Activated T-cell treated with anti-CD3 and anti-CD28 coated beads, Interleukin-2, amount 50 U/mL, for 4 hours (primary cell): ENCODE measurements around the gene ALDH9A1. TPM values are rescaled to one million over a fixed set of nuclear protein-coding genes. Genes with fewer than 3 reads are reported as not detected.
"Not testable (repeated sequence)": the region's sequence is repeated elsewhere in the genome, so short reads cannot be mapped to it uniquely, and the experiment has no call there.

Experiments used
- ATAC-seq, 2 donors: fragments of 200-7000 bp; cut with Tn5 transposase; one replicate each; pipeline ENCODE4 v1.10.0; 2021
- DNase-seq: peaks from one replicate; pipeline ENCODE4 v3.0.0-alpha.2; 2020
- H3K27me3 Mint-ChIP-seq: one replicate; pipeline ENCODE4 v1.8.0; 2021; ENCODE audit warnings: low read depth, mixed read lengths
- H3K36me3 Mint-ChIP-seq: one replicate; pipeline ENCODE4 v1.8.0; 2022; ENCODE audit warnings: mixed read lengths; ENCODE audit not compliant: insufficient read depth
- H3K4me1 Mint-ChIP-seq: one replicate; pipeline ENCODE4 v1.8.0; 2021; ENCODE audit warnings: low read depth, mixed read lengths
- H3K4me3 Mint-ChIP-seq: one replicate; pipeline ENCODE4 v1.8.0; 2021; ENCODE audit warnings: mild to moderate bottlenecking, moderate library complexity, mixed read lengths
- H3K9me3 Mint-ChIP-seq: one replicate; pipeline ENCODE4 v1.8.0; 2021; ENCODE audit warnings: mixed read lengths
- total RNA-seq, 3 donors: library from RNA; stranded (reverse); gene quantifications; one replicate each; pipeline ENCODE4 v1.2.1, GENCODE V29; 2021

Gene ALDH9A1
- total RNA-seq, 3 donors from 2014 or later: 40.1 to 47.3 (median 42.4) TPM

GRCh38 chr1:165678509-165678908, 19.9 kb downstream of the ALDH9A1 start:
- peaks cover 45% of the 10 kb centered on the region for H3K36me3 Mint-ChIP-seq
- no peak for ATAC-seq
- no peak for DNase-seq
- H3K9me3 Mint-ChIP-seq: no peaks in the 10 kb centered on the region
- no peaks in the 10 kb centered on the region for H3K27me3 Mint-ChIP-seq
- no peak overlapping the region for H3K4me3 Mint-ChIP-seq
- peaks cover 17% of the 10 kb centered on the region for H3K4me1 Mint-ChIP-seq

- ATAC-seq: no peak
- H3K36me3 Mint-ChIP-seq: peaks cover 40% of the 10 kb centered on the region
- no peak for DNase-seq
- peaks cover 17% of the 10 kb centered on the region for H3K4me1 Mint-ChIP-seq
- no peak overlapping the region for H3K4me3 Mint-ChIP-seq
- no peaks in the 10 kb centered on the region for H3K9me3 Mint-ChIP-seq
- H3K27me3 Mint-ChIP-seq: no peaks in the 10 kb centered on the region
Observed at GRCh38 chr1:165675794-165676193, 22.6 kb downstream of the ALDH9A1 start.

GRCh38 chr1:165674599-165674998, 23.8 kb downstream of the ALDH9A1 start:
- no peaks in the 10 kb centered on the region for H3K27me3 Mint-ChIP-seq
- no peak for ATAC-seq
- DNase-seq: no peak
- H3K4me1 Mint-ChIP-seq: peaks cover 14% of the 10 kb centered on the region
- H3K36me3 Mint-ChIP-seq: peaks cover 38% of the 10 kb centered on the region
- H3K9me3 Mint-ChIP-seq: no peaks in the 10 kb centered on the region
- no peak overlapping the region for H3K4me3 Mint-ChIP-seq

- no peaks in the 10 kb centered on the region for H3K9me3 Mint-ChIP-seq
- ATAC-seq: no peak
- H3K4me3 Mint-ChIP-seq: no peak overlapping the region
- H3K36me3 Mint-ChIP-seq: peaks cover 49% of the 10 kb centered on the region
- DNase-seq: no peak
- no peaks in the 10 kb centered on the region for H3K27me3 Mint-ChIP-seq
- H3K4me1 Mint-ChIP-seq: no peaks in the 10 kb centered on the region
Observed at GRCh38 chr1:165671526-165671925, 26.8 kb downstream of the ALDH9A1 start.

GRCh38 chr1:165668184-165668583, 30.2 kb downstream of the ALDH9A1 start:
- Mint-ChIP-seq H3K4me3 (no peak overlapping the region), H3K36me3 (peaks cover 55% of the 10 kb centered on the region), H3K27me3 (no peaks in the 10 kb centered on the region), H3K4me1 (no peaks in the 10 kb centered on the region), H3K9me3 (no peaks in the 10 kb centered on the region)
- ATAC-seq (no peak), DNase-seq (no peak)

- ATAC-seq (no peak), DNase-seq (no peak)
- Mint-ChIP-seq H3K27me3 (no peaks in the 10 kb centered on the region), H3K4me3 (no peak overlapping the region), H3K4me1 (no peaks in the 10 kb centered on the region), H3K36me3 (peaks cover 46% of the 10 kb centered on the region), H3K9me3 (no peaks in the 10 kb centered on the region)
Observed at GRCh38 chr1:165666152-165666825, 32.1 kb downstream of the ALDH9A1 start.

GRCh38 chr1:165662186-165662585, 36.2 kb downstream of the ALDH9A1 start:
- Mint-ChIP-seq H3K4me3 (no peak overlapping the region), H3K9me3 (no peaks in the 10 kb centered on the region), H3K36me3 (peaks cover 33% of the 10 kb centered on the region), H3K4me1 (no peaks in the 10 kb centered on the region), H3K27me3 (no peaks in the 10 kb centered on the region)
- no peak for ATAC-seq
- DNase-seq: no peak

GRCh38 chr1:165661703-165662102, 36.7 kb downstream of the ALDH9A1 start:
- no peaks in the 10 kb centered on the region for H3K4me1 Mint-ChIP-seq
- no peaks in the 10 kb centered on the region for H3K27me3 Mint-ChIP-seq
- H3K9me3 Mint-ChIP-seq: no peaks in the 10 kb centered on the region
- ATAC-seq (no peak), DNase-seq (no peak)
- peaks cover 29% of the 10 kb centered on the region for H3K36me3 Mint-ChIP-seq
- H3K4me3 Mint-ChIP-seq: no peak overlapping the region

- no peaks in the 10 kb centered on the region for H3K9me3 Mint-ChIP-seq
- no peak for ATAC-seq
- DNase-seq: no peak
- H3K4me1 Mint-ChIP-seq: no peaks in the 10 kb centered on the region
- peaks cover 16% of the 10 kb centered on the region for H3K36me3 Mint-ChIP-seq
- H3K27me3 Mint-ChIP-seq: no peaks in the 10 kb centered on the region
- H3K4me3 Mint-ChIP-seq: no peak overlapping the region
Observed at GRCh38 chr1:165659581-165659895, 38.8 kb downstream of the ALDH9A1 start.

- H3K27me3 Mint-ChIP-seq, ATAC-seq, H3K4me3 Mint-ChIP-seq, H3K4me1 Mint-ChIP-seq, H3K9me3 Mint-ChIP-seq, DNase-seq: not testable (repeated sequence)
- peaks cover 17% of the 10 kb centered on the region for H3K36me3 Mint-ChIP-seq
Observed at GRCh38 chr1:165658766-165659580, 39.4 kb downstream of the ALDH9A1 start.

GRCh38 chr1:165650981-165651625, 47.3 kb downstream of the ALDH9A1 start:
- peaks cover 12% of the 10 kb centered on the region for H3K36me3 Mint-ChIP-seq
- no peaks in the 10 kb centered on the region for H3K9me3 Mint-ChIP-seq
- ATAC-seq: no peak
- H3K27me3 Mint-ChIP-seq: no peaks in the 10 kb centered on the region
- peaks cover 10% of the 10 kb centered on the region for H3K4me1 Mint-ChIP-seq
- no peak for DNase-seq
- H3K4me3 Mint-ChIP-seq: no peak overlapping the region

- H3K36me3 Mint-ChIP-seq: peaks cover 10% of the 10 kb centered on the region
- H3K27me3 Mint-ChIP-seq: no peaks in the 10 kb centered on the region
- DNase-seq: no peak
- H3K4me1 Mint-ChIP-seq: peaks cover 19% of the 10 kb centered on the region
- no peak overlapping the region for H3K4me3 Mint-ChIP-seq
- H3K9me3 Mint-ChIP-seq: no peaks in the 10 kb centered on the region
- no peak for ATAC-seq
Observed at GRCh38 chr1:165648919-165649572, 49.3 kb downstream of the ALDH9A1 start.

GRCh38 chr1:165647970-165648369, 50.4 kb downstream of the ALDH9A1 start:
- no peaks in the 10 kb centered on the region for H3K27me3 Mint-ChIP-seq

GRCh38 chr1:165647517-165647916, 50.8 kb downstream of the ALDH9A1 start:
- Mint-ChIP-seq H3K4me1 (peaks cover 21% of the 10 kb centered on the region), H3K9me3 (no peaks in the 10 kb centered on the region), H3K36me3 (peaks cover 6% of the 10 kb centered on the region), H3K4me3 (no peak overlapping the region), H3K27me3 (no peaks in the 10 kb centered on the region)
- ATAC-seq (no peak), DNase-seq (no peak)

More at GRCh38 chr1:165647970-165648369, 50.4 kb downstream of the ALDH9A1 start:
- H3K4me1 Mint-ChIP-seq: peaks cover 21% of the 10 kb centered on the region
- no peak overlapping the region for H3K4me3 Mint-ChIP-seq
- no peak for DNase-seq
- no peaks in the 10 kb centered on the region for H3K9me3 Mint-ChIP-seq
- peaks cover 6% of the 10 kb centered on the region for H3K36me3 Mint-ChIP-seq
- no peak for ATAC-seq
